Hair follicular keratinocyte (primary cell): Measurements from ENCODE around the gene CCL11. TPM values are rescaled to one million over a fixed set of nuclear protein-coding genes. Genes with fewer than 3 reads are reported as not detected.

ENCODE experiments used
- total RNA-seq: library from RNA; depleted of rRNA; stranded (reverse); fragments of >200 nt; gene quantifications from 2 replicates; pipeline ENCODE4 v1.2.3, GENCODE V29; 2015

CCL11 gene
- not detected in 2 replicates for total RNA-seq

GRCh38 chr17:34285286-34285792, at the start of gene CCL11:
Gene CCL11 (plus strand): TSS chr17:34285742. CDS start chr17:34285809, 67 bp downstream.

GRCh38 chr17:34254651-34255380, 30.7 kb upstream of the CCL11 start, which contains the start of gene CCL2:
Gene CCL2 (plus strand): TSS chr17:34255285. CDS start chr17:34255350, 65 bp downstream.

GRCh38 chr17:34269969-34270368, 15.6 kb upstream of the CCL11 start, which contains the start of gene CCL7:
Gene CCL7 (plus strand): TSS chr17:34270221. CDS start chr17:34270291, 70 bp downstream.

GRCh38 chr17:34319039-34319483, 33.5 kb downstream of the CCL11 start, which contains the start of gene CCL8:
Gene CCL8 (plus strand): TSS chr17:34319435. CDS start chr17:34319502, 67 bp downstream.

Other genes with a start within 250 kb of the CCL11 start
- gene CCL2, start 30.5 kb upstream of the CCL11 start, total RNA-seq, result not detected in 2 replicates
- gene CCL7, start 15.5 kb upstream of the CCL11 start, total RNA-seq, result not detected in 2 replicates
- not detected in 2 replicates for gene CCL8, start 33.7 kb downstream of the CCL11 start, total RNA-seq
- gene CCL13, start 70.7 kb downstream of the CCL11 start, total RNA-seq, result not detected in 2 replicates
- not detected in 2 replicates for gene CCL1, start 77.5 kb downstream of the CCL11 start, total RNA-seq